Transverse colon (tissue), 4 donors: ENCODE results near the gene HK2. TPM values are rescaled to one million over a fixed set of nuclear protein-coding genes. Genes with fewer than 3 reads are reported as not detected.

ENCODE experiments used
- DNase-seq: peaks from one replicate; pipeline ENCODE4 v3.0.0-alpha.2; 2019
- H3K27ac ChIP-seq, 4 donors: fragments of 200-600 bp; sonication (generic); 2 replicates each; pipeline ENCODE4 v1.5.1; 2016 to 2018; ENCODE audit warnings: inconsistent platforms in 4 of 4
- H3K27me3 ChIP-seq: fragments of 200-600 bp; sonication (generic); 2 replicates; pipeline ENCODE4 v1.5.1; 2017; ENCODE audit warnings: inconsistent platforms
- H3K36me3 ChIP-seq, 4 donors: fragments of 200-600 bp; sonication (generic); 2 replicates each; pipeline ENCODE4 v1.5.1; 2017 to 2019; ENCODE audit warnings: inconsistent platforms in 4 of 4
- H3K4me1 ChIP-seq, 4 donors: fragments of 200-600 bp; sonication (generic); 2 replicates each; pipeline ENCODE4 v1.5.1; 2017 to 2020; ENCODE audit warnings: inconsistent platforms in 4 of 4
- H3K4me3 ChIP-seq, 4 donors: fragments of 200-600 bp; sonication (generic); 1 replicate in 1 of 4; 2 replicates in 3 of 4; pipeline versions ENCODE4 v1.5.1 to v1.6.1; 2017 to 2019; ENCODE audit warnings: inconsistent platforms in 4 of 4
- H3K9me3 ChIP-seq, 2 donors: fragments of 200-600 bp; sonication (generic); 2 replicates each; pipeline ENCODE4 v1.5.1; 2017 to 2019; ENCODE audit warnings: inconsistent platforms in 2 of 2
- EP300 ChIP-seq: sonication (generic); formaldehyde crosslinking; IDR thresholded peaks from one replicate; pipeline ENCODE4 v1.6.1; 2017; ENCODE audit warnings: antibody characterized with exemption, low read depth
- POLR2A ChIP-seq: fragments of 450-650 bp; IDR thresholded peaks from one replicate; pipeline ENCODE4 v1.6.1; 2016; ENCODE audit warnings: antibody characterized with exemption, mild to moderate bottlenecking, moderate library complexity
- POLR2AphosphoS5 ChIP-seq, 3 donors: sonication (generic); formaldehyde crosslinking; IDR thresholded peaks; one replicate each; pipeline ENCODE4 v1.6.1; 2016; ENCODE audit warnings: antibody characterized with exemption in 3 of 3
- WGBS, 2 donors: methylation state at CpG; one replicate each; pipeline ENCODE4 v1.1.5; 2018; ENCODE audit warnings: low coverage in 1 of 2; 5-methylcytosine and 5-hydroxymethylcytosine counted together
- in situ Hi-C, 4 donors: fragments of 200-750 bp; cut with MboI; loops; one replicate each; pipeline versions ENCODE4 v1.15.0 to v1.15.1; 2017; ENCODE audit warnings: low sequenced_read_pairs in 3 of 4, low pct_ligation_motif_present in 1 of 4, low pct_unique_long_range_greater_than_20kb in 1 of 4
- intact Hi-C: fragments of 100-400 bp; cut with DNase I; formaldehyde crosslinking; loops from one replicate; pipeline ENCODE4 v1.15.1; 2023; ENCODE audit warnings: low total_unique reads
- total RNA-seq, 4 donors: library from RNA; depleted of rRNA; stranded (reverse); fragments of >200 nt; gene quantifications; one replicate each; pipeline ENCODE4 v1.1.0, GENCODE V29; 2016
- TF ChIP-seq, protein P1 (sequence below), 5 experiments: fragments of 200-600 bp in 3 of 5; fragments of 450-650 bp in 2 of 5; sonication (generic) in 3 of 5; IDR thresholded peaks; 1 replicate in 2 of 5; 2 replicates in 3 of 5; pipeline ENCODE4 v1.5.1; 2016 to 2017; ENCODE audit warnings: antibody characterized with exemption in 5 of 5, inconsistent platforms in 3 of 5, mild to moderate bottlenecking in 2 of 5, moderate library complexity in 1 of 5

Gene HK2
- total RNA-seq, 4 donors from 2014 or later, result 104 to 175 (median 131) TPM

DNA sequence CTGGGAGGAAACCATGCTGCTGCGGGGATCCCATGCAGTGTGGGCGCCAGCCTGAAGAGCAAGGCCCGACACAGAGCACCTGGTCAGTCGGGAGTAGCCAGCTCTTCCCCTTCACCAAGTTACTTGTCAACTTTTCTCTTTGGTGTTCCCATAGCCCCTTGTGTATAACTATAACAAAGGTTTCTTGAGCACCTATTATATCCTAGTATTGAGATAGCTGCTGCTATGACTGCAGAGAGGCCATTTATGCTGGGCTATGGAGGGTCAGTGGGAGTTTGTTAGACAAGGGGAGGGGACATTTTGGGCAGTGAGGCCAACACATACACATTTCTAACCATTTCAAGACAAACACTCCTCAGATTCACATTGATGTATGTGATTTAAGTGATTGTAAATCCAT is 10.8 kb downstream of the HK2 start:
- intact Hi-C loops (no loop called here), in situ Hi-C loops (no loop called here)
- TF ChIP-seq POLR2AphosphoS5 (IDR thresholded peaks at IDR 0.05) (no peak), EP300 (no peak), POLR2A (no peak)
- TF ChIP-seq, protein P1, sequence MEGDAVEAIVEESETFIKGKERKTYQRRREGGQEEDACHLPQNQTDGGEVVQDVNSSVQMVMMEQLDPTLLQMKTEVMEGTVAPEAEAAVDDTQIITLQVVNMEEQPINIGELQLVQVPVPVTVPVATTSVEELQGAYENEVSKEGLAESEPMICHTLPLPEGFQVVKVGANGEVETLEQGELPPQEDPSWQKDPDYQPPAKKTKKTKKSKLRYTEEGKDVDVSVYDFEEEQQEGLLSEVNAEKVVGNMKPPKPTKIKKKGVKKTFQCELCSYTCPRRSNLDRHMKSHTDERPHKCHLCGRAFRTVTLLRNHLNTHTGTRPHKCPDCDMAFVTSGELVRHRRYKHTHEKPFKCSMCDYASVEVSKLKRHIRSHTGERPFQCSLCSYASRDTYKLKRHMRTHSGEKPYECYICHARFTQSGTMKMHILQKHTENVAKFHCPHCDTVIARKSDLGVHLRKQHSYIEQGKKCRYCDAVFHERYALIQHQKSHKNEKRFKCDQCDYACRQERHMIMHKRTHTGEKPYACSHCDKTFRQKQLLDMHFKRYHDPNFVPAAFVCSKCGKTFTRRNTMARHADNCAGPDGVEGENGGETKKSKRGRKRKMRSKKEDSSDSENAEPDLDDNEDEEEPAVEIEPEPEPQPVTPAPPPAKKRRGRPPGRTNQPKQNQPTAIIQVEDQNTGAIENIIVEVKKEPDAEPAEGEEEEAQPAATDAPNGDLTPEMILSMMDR (IDR thresholded peaks at IDR 0.05), result no peak
- no peaks in the 10 kb centered on the region for H3K27me3 ChIP-seq
- no peaks in the 10 kb centered on the region for H3K9me3 ChIP-seq
- H3K4me3 ChIP-seq, result no peak overlapping the region
- no peaks in the 10 kb centered on the region for H3K36me3 ChIP-seq
- WGBS, 2 donors, result 81% methylated on average over 4 of the region's 4 CpGs; no CpG with 5 or more reads in 1 of the 2 donors
- H3K27ac ChIP-seq, result peak overlapping the region; percentile 79 to 86 (median 84)
- no peak for DNase-seq
- H3K4me1 ChIP-seq, result peaks cover 32 to 95% (median 54%) of the 10 kb centered on the region in 4 donors

DNA sequence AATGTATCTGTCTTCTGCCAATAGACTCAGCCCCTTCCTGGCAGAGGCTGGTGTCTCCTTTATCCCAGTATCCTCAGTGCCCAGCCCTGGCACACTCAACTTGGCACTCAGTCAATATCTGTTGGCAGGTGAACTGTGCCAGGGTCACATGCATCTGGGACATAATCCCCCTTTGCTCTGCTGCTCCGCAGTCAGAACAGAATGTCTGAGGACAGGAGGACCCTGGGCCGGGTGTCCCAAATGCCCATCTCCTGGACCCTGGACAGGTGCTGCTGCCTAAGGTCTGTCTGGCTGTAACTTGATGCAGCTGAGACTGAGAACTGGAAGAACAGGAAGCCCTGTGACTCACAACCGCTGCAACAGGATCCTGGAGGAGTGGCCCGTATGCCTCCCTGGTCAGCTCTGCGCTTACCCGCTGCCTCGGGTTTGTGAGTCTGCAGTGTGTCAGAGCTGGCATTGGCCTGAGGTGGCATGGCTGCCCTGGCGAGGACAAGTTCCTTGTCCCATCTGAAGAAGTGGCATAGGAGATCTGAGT is 11.4 kb downstream of the HK2 start:
- Histone ChIP-seq H3K4me3 (no peak overlapping the region), H3K9me3 (no peaks in the 10 kb centered on the region), H3K4me1 (peaks cover 32 to 96% (median 55%) of the 10 kb centered on the region in 4 donors), H3K27me3 (no peaks in the 10 kb centered on the region), H3K36me3 (no peaks in the 10 kb centered on the region), H3K27ac (peak overlapping the region; percentile 79 to 86 (median 84))
- WGBS, 2 donors, result 27 to 60% methylated on average over 1 to 7 of the region's 8 CpGs
- DNase-seq, result peak; percentile 88
- intact Hi-C loops, result no loop called here
- in situ Hi-C loops, result no loop called here
- TF ChIP-seq POLR2AphosphoS5 (IDR thresholded peaks at IDR 0.05), result peak; percentile 61 to 82 (median 74)
- TF ChIP-seq POLR2A, result peak; percentile 63
- TF ChIP-seq EP300, result no peak

DNA sequence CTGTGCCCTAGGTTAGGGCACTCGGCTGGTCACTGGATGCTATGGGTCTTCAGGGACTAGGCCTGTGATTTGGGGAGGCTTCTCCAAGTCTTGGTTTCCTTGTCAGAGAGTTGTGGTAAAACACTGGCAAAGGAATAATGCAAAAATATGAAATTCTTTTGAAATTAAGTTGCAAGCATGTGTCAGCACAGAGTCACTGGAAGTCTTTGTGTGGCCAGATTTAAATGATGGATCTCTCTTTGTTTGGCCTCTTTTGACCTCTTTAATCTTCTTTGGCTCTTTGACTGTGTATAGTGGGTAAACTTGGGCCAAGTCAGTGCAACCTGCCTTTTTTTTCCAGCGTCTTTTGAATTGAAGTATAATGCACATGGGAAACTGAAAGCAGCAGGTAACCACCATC is 12.1 kb downstream of the HK2 start:
- Histone ChIP-seq H3K36me3 (no peaks in the 10 kb centered on the region), H3K9me3 (no peaks in the 10 kb centered on the region), H3K27me3 (no peaks in the 10 kb centered on the region), H3K4me1 (peaks cover 32 to 97% (median 56%) of the 10 kb centered on the region in 4 donors), H3K27ac (peak overlapping the region; percentile 79 to 86 (median 84)), H3K4me3 (no peak overlapping the region)
- WGBS, 2 donors, result 56 to 74% methylated on average over 1 to 2 of the region's 2 CpGs
- in situ Hi-C loops, result no loop called here
- DNase-seq, result no peak
- no peak for TF ChIP-seq POLR2A
- no peak for TF ChIP-seq EP300
- no peak for TF ChIP-seq POLR2AphosphoS5 (IDR thresholded peaks at IDR 0.05)
- TF ChIP-seq, protein P1 (IDR thresholded peaks at IDR 0.05), result no peak
- intact Hi-C loops, result no loop called here

DNA sequence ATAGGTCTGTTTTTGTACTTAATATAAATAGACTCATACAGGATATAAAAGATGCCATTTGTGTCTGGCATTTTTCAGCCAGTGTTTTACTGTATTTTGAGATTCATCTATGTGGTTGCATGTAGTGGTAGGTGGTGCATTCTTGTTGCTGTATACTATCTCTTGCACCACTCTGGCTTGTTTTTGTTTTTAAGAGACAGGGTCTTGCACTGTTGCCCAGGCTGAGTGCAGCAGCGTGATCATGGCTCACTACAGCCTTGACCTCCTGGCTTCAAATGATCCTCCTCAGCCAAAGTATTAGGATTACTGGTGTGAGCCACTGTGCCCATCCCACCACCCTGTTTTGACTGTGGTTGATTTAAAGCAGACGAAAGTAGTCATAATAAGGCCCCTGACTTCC is 12.6 kb downstream of the HK2 start:
- Histone ChIP-seq H3K27ac (peak overlapping the region; percentile 79 to 86 (median 84)), H3K4me3 (no peak overlapping the region), H3K9me3 (no peaks in the 10 kb centered on the region), H3K4me1 (peaks cover 32 to 94% (median 55%) of the 10 kb centered on the region in 4 donors), H3K36me3 (no peaks in the 10 kb centered on the region), H3K27me3 (no peaks in the 10 kb centered on the region)
- intact Hi-C loops, result no loop called here
- TF ChIP-seq, protein P1 (IDR thresholded peaks at IDR 0.05), result no peak
- TF ChIP-seq POLR2AphosphoS5 (IDR thresholded peaks at IDR 0.05) (no peak), POLR2A (no peak), EP300 (no peak)
- WGBS, 2 donors, result 85% methylated on average over 2 of the region's 2 CpGs; no CpG with 5 or more reads in 1 of the 2 donors
- no peak for DNase-seq
- in situ Hi-C loops, result no loop called here
